SKM-1 treated with dmso at 0.1 percent for 144 hours (cell line): ENCODE measurements around the gene STEAP4.

Source experiments
- DNase-seq: peaks from one replicate; lab custom pipeline; 2025; ENCODE audit not compliant: unreplicated experiment; lab: John Stamatoyannopoulos, UW

Gene STEAP4

GRCh38 chr7:88314061-88314491, 7.4 kb upstream of the STEAP4 start:
- peak; percentile 20 for DNase-seq

GRCh38 chr7:88312061-88312663, 5.5 kb upstream of the STEAP4 start:
- DNase-seq, result no peak

- DNase-seq, result no peak
These were observed 5.0 kb upstream of the STEAP4 start for GRCh38 chr7:88311675-88312036.

GRCh38 chr7:88310956-88311674, 4.4 kb upstream of the STEAP4 start:
- no peak for DNase-seq

GRCh38 chr7:88309819-88310218, 3.1 kb upstream of the STEAP4 start:
- no peak for DNase-seq

GRCh38 chr7:88307823-88308222, 1.1 kb upstream of the STEAP4 start:
- DNase-seq, result no peak

GRCh38 chr7:88307412-88307811, 718 bp upstream of the STEAP4 start:
- no peak for DNase-seq

- no peak for DNase-seq
These were observed 1.6 kb downstream of the STEAP4 start for GRCh38 chr7:88305044-88305443.

GRCh38 chr7:88302486-88302885, 4.2 kb downstream of the STEAP4 start:
- DNase-seq, result no peak

- no peak for DNase-seq
These were observed 4.8 kb downstream of the STEAP4 start for GRCh38 chr7:88301924-88302323.

- DNase-seq, result no peak
These were observed 6.2 kb downstream of the STEAP4 start for GRCh38 chr7:88300401-88300945.

GRCh38 chr7:88299126-88299525, 7.6 kb downstream of the STEAP4 start:
- no peak for DNase-seq

GRCh38 chr7:88293866-88294265, 12.8 kb downstream of the STEAP4 start:
- no peak for DNase-seq

- no peak for DNase-seq
These were observed 15.1 kb downstream of the STEAP4 start for GRCh38 chr7:88291398-88292173.

- no peak for DNase-seq
These were observed 16.2 kb downstream of the STEAP4 start for GRCh38 chr7:88290491-88290890.

- no peak for DNase-seq
These were observed 17.1 kb downstream of the STEAP4 start for GRCh38 chr7:88289564-88290025.

- DNase-seq, result no peak
These were observed 24.9 kb downstream of the STEAP4 start for GRCh38 chr7:88281749-88282148.

GRCh38 chr7:88280801-88281200, 25.9 kb downstream of the STEAP4 start:
- DNase-seq, result no peak

GRCh38 chr7:88279323-88279722, 27.4 kb downstream of the STEAP4 start:
- DNase-seq, result no peak

- peak; percentile 82 for DNase-seq
These were observed 27.8 kb downstream of the STEAP4 start for GRCh38 chr7:88278881-88279280.

- no peak for DNase-seq
These were observed 30.0 kb downstream of the STEAP4 start for GRCh38 chr7:88276605-88277153.
